GM23338 (cell line): ENCODE data around the gene S100A8. TPM values are rescaled to one million over a fixed set of nuclear protein-coding genes. Genes with fewer than 3 reads are reported as not detected.

Experiments
- ATAC-seq: fragments of 200-7000 bp; cut with Tn5 transposase; 3 replicates; pipeline ENCODE4 v1.9.1; 2020
- DNase-seq: peaks from one replicate; pipeline ENCODE4 v3.0.0-alpha.2; 2015; ENCODE audit warnings: low spot score
- H2AFZ ChIP-seq: fragments of 200-600 bp; sonication (generic); 2 replicates; pipeline ENCODE4 v1.8.0; 2016; ENCODE audit warnings: antibody characterized with exemption, mild to moderate bottlenecking, moderate library complexity
- H3F3A ChIP-seq: fragments of 200-600 bp; sonication (generic); replicated peaks from 2 replicates; pipeline ENCODE4 v1.8.0; 2017; ENCODE audit warnings: antibody characterized with exemption, mixed run types, low read depth
- H3K27ac ChIP-seq: fragments of 200-600 bp; sonication (generic); 2 replicates; pipeline ENCODE4 v1.6.1; 2016; ENCODE audit warnings: low read depth
- H3K27me3 ChIP-seq: fragments of 200-600 bp; sonication (generic); 2 replicates; pipeline ENCODE4 v1.8.0; 2016; ENCODE audit warnings: mild to moderate bottlenecking, mixed run types, moderate library complexity; ENCODE audit not compliant: insufficient read depth
- H3K36me3 ChIP-seq: fragments of 200-600 bp; sonication (generic); 2 replicates; pipeline ENCODE4 v1.8.0; 2016; ENCODE audit warnings: mild to moderate bottlenecking; ENCODE audit not compliant: insufficient read depth
- H3K4me1 ChIP-seq: fragments of 200-600 bp; sonication (generic); 2 replicates; pipeline ENCODE4 v1.8.0; 2016; ENCODE audit warnings: mild to moderate bottlenecking, moderate library complexity; ENCODE audit not compliant: insufficient read depth
- H3K4me2 ChIP-seq: fragments of 200-600 bp; sonication (generic); 2 replicates; pipeline ENCODE4 v1.7.1; 2017; ENCODE audit warnings: mixed run types
- H3K4me3 ChIP-seq: fragments of 200-600 bp; sonication (generic); 2 replicates; pipeline ENCODE4 v1.6.1; 2016; ENCODE audit warnings: mixed run types
- H3K79me2 ChIP-seq: fragments of 200-600 bp; sonication (generic); replicated peaks from 2 replicates; pipeline ENCODE4 v1.8.0; 2017; ENCODE audit warnings: mild to moderate bottlenecking; ENCODE audit not compliant: insufficient read depth
- H3K9me2 ChIP-seq: fragments of 200-600 bp; sonication (generic); 2 replicates; pipeline ENCODE4 v1.8.0; 2017; ENCODE audit not compliant: insufficient read depth
- H4K20me1 ChIP-seq: fragments of 200-600 bp; sonication (generic); replicated peaks from 2 replicates; pipeline ENCODE4 v1.8.0; 2017; ENCODE audit warnings: mild to moderate bottlenecking; ENCODE audit not compliant: insufficient read depth
- H3K27ac Mint-ChIP-seq: 2 replicates; pipeline ENCODE4 v1.8.0; 2020; ENCODE audit warnings: inconsistent platforms, mild to moderate bottlenecking, moderate library complexity, mixed read lengths
- H3K27me3 Mint-ChIP-seq: 3 replicates; pipeline ENCODE4 v1.8.0; 2022; ENCODE audit warnings: low read depth, mild to moderate bottlenecking, moderate library complexity, mixed read lengths, inconsistent platforms; ENCODE audit not compliant: insufficient read depth, poor library complexity
- H3K36me3 Mint-ChIP-seq: 3 replicates; pipeline ENCODE4 v1.8.0; 2021; ENCODE audit warnings: low read depth, mild to moderate bottlenecking, inconsistent platforms, moderate library complexity, mixed read lengths
- H3K4me1 Mint-ChIP-seq: 3 replicates; pipeline ENCODE4 v1.8.0; 2020; ENCODE audit warnings: mild to moderate bottlenecking, inconsistent platforms, mixed read lengths
- H3K4me3 Mint-ChIP-seq: 3 replicates; pipeline ENCODE4 v1.8.0; 2021; ENCODE audit warnings: moderate library complexity, mild to moderate bottlenecking, inconsistent platforms, mixed read lengths
- H3K9me3 Mint-ChIP-seq: 3 replicates; pipeline ENCODE4 v1.8.0; 2020; ENCODE audit warnings: moderate library complexity, mild to moderate bottlenecking, inconsistent platforms, mixed read lengths
- CREB1 ChIP-seq: fragments of 250-450 bp; sonication (Bioruptor Pico); IDR thresholded peaks from 2 replicates; pipeline ENCODE4 v1.5.0; 2020; ENCODE audit warnings: low read depth, mild to moderate bottlenecking, moderate library complexity
- JUNB ChIP-seq: IDR thresholded peaks from one replicate; pipeline ENCODE4 v1.6.1; 2016; ENCODE audit warnings: antibody characterized with exemption; ENCODE audit not compliant: unreplicated experiment
- POLR2AphosphoS5 ChIP-seq: IDR thresholded peaks from 2 replicates; pipeline ENCODE4 v1.6.1; 2016; ENCODE audit warnings: antibody characterized with exemption, low read depth
- STAT1 ChIP-seq: IDR thresholded peaks from one replicate; pipeline ENCODE4 v1.6.1; 2016; ENCODE audit warnings: antibody characterized with exemption; ENCODE audit not compliant: unreplicated experiment
- ZNF114 ChIP-seq: fragments of 250-450 bp; sonication (Bioruptor Pico); IDR thresholded peaks from 2 replicates; pipeline ENCODE4 v1.5.0; 2020; ENCODE audit warnings: mild to moderate bottlenecking, moderate library complexity
- ZNF331 ChIP-seq: fragments of 250-450 bp; sonication (Bioruptor Pico); IDR thresholded peaks from 2 replicates; pipeline ENCODE4 v1.5.0; 2020; ENCODE audit warnings: low read depth, mild to moderate bottlenecking, moderate library complexity
- polyA plus RNA-seq: library from polyadenylated mRNA; unstranded; fragments of >200 nt; fragmentation: Nextera tagmentation; extraction: Ambion mirVana; gene quantifications from 2 replicates; pipeline ENCODE4 v1.2.1, GENCODE V29; 2016
- total RNA-seq: library from RNA; depleted of rRNA; stranded (reverse); fragments of >200 nt; shearing (Covaris generic); gene quantifications from 2 replicates; pipeline ENCODE4 v1.2.3, GENCODE V29; 2014
- TF ChIP-seq, protein P1 (sequence below): fragments of 250-450 bp; sonication (Bioruptor Pico); IDR thresholded peaks from 2 replicates; pipeline ENCODE4 v1.5.0; 2020; ENCODE audit warnings: mild to moderate bottlenecking, moderate library complexity
- TF ChIP-seq, protein P2 (sequence below), 2 experiments: fragments of 200-600 bp in 1 of 2; sonication (generic) in 1 of 2; conservative IDR thresholded peaks; 2 replicates each; pipeline versions ENCODE4 v1.5.1 to v1.6.1; 2016 to 2017; ENCODE audit warnings: antibody characterized with exemption in 2 of 2, low read depth in 2 of 2, mild to moderate bottlenecking in 2 of 2, moderate library complexity in 1 of 2
- TF ChIP-seq, protein P3 (sequence below): IDR thresholded peaks from one replicate; pipeline ENCODE4 v1.6.1; 2018; ENCODE audit warnings: antibody characterized with exemption; ENCODE audit not compliant: unreplicated experiment
- TF ChIP-seq, protein P4 (sequence below): IDR thresholded peaks from 2 replicates; pipeline ENCODE4 v1.6.1; 2016; ENCODE audit warnings: antibody characterized with exemption

The S100A8 gene
- total and polyA plus RNA-seq, 2 experiments from 2014 or later = not detected

DNA sequence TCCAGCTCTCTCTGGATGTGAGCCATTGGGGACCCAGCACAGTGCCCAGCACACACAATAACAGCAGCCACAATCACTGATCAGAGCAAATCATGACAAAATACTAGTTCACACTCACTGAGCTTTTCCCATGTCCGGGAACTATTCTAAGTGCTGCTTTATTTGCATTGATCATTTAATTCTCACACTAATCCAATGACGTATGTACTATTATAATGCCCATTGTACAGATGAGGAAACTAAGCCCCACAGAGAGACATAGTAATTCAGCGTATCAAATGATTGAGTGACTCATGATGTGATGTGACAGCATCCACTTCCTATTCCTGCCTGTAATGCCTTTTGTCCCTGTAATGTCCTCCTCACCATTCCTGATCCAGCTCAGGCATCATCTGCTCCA, 1.9 kb upstream of the S100A8 start (continued):
- TF ChIP-seq, protein P1, sequence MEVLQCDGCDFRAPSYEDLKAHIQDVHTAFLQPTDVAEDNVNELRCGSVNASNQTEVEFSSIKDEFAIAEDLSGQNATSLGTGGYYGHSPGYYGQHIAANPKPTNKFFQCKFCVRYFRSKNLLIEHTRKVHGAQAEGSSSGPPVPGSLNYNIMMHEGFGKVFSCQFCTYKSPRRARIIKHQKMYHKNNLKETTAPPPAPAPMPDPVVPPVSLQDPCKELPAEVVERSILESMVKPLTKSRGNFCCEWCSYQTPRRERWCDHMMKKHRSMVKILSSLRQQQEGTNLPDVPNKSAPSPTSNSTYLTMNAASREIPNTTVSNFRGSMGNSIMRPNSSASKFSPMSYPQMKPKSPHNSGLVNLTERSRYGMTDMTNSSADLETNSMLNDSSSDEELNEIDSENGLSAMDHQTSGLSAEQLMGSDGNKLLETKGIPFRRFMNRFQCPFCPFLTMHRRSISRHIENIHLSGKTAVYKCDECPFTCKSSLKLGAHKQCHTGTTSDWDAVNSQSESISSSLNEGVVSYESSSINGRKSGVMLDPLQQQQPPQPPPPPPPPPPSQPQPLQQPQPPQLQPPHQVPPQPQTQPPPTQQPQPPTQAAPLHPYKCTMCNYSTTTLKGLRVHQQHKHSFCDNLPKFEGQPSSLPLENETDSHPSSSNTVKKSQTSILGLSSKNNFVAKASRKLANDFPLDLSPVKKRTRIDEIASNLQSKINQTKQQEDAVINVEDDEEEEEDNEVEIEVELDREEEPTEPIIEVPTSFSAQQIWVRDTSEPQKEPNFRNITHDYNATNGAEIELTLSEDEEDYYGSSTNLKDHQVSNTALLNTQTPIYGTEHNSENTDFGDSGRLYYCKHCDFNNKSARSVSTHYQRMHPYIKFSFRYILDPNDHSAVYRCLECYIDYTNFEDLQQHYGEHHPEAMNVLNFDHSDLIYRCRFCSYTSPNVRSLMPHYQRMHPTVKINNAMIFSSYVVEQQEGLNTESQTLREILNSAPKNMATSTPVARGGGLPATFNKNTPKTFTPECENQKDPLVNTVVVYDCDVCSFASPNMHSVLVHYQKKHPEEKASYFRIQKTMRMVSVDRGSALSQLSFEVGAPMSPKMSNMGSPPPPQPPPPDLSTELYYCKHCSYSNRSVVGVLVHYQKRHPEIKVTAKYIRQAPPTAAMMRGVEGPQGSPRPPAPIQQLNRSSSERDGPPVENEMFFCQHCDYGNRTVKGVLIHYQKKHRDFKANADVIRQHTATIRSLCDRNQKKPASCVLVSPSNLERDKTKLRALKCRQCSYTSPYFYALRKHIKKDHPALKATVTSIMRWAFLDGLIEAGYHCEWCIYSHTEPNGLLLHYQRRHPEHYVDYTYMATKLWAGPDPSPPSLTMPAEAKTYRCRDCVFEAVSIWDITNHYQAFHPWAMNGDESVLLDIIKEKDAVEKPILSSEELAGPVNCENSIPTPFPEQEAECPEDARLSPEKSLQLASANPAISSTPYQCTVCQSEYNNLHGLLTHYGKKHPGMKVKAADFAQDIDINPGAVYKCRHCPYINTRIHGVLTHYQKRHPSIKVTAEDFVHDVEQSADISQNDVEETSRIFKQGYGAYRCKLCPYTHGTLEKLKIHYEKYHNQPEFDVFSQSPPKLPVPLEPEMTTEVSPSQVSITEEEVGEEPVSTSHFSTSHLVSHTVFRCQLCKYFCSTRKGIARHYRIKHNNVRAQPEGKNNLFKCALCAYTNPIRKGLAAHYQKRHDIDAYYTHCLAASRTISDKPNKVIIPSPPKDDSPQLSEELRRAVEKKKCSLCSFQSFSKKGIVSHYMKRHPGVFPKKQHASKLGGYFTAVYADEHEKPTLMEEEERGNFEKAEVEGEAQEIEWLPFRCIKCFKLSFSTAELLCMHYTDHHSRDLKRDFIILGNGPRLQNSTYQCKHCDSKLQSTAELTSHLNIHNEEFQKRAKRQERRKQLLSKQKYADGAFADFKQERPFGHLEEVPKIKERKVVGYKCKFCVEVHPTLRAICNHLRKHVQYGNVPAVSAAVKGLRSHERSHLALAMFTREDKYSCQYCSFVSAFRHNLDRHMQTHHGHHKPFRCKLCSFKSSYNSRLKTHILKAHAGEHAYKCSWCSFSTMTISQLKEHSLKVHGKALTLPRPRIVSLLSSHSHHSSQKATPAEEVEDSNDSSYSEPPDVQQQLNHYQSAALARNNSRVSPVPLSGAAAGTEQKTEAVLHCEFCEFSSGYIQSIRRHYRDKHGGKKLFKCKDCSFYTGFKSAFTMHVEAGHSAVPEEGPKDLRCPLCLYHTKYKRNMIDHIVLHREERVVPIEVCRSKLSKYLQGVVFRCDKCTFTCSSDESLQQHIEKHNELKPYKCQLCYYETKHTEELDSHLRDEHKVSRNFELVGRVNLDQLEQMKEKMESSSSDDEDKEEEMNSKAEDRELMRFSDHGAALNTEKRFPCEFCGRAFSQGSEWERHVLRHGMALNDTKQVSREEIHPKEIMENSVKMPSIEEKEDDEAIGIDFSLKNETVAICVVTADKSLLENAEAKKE (CRISPR knock-in tag) = no peak
- TF ChIP-seq JUNB (no peak), POLR2AphosphoS5 (no peak), STAT1 (no peak)
- TF ChIP-seq, protein P2, sequence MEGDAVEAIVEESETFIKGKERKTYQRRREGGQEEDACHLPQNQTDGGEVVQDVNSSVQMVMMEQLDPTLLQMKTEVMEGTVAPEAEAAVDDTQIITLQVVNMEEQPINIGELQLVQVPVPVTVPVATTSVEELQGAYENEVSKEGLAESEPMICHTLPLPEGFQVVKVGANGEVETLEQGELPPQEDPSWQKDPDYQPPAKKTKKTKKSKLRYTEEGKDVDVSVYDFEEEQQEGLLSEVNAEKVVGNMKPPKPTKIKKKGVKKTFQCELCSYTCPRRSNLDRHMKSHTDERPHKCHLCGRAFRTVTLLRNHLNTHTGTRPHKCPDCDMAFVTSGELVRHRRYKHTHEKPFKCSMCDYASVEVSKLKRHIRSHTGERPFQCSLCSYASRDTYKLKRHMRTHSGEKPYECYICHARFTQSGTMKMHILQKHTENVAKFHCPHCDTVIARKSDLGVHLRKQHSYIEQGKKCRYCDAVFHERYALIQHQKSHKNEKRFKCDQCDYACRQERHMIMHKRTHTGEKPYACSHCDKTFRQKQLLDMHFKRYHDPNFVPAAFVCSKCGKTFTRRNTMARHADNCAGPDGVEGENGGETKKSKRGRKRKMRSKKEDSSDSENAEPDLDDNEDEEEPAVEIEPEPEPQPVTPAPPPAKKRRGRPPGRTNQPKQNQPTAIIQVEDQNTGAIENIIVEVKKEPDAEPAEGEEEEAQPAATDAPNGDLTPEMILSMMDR (conservative IDR thresholded peaks at IDR 0.05; ENCODE audit: low read depth in 2 of 2) = no peak

DNA sequence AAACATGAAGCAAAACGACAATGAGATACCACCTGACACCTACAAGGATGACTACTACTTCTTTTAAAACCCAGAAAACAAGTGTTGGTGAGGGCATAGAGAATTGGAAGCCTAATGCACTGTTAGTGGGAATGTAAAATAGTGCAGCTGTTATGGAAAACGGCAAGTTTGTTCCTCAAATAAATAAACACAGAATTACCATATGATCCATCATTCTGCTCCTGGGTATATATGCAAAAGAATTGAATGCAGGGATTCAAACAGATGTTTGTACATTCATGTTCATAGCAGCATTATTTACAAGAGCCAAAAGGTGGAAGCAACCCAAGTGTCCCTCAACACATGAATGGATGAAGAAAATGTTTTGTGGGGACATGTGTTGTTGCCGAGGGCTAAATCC, 1.4 kb upstream of the S100A8 start:
- Mint-ChIP-seq H3K36me3 (no peaks in the 10 kb centered on the region), H3K9me3 (no peaks in the 10 kb centered on the region), H3K4me3 (no peak overlapping the region), H3K27me3 (peaks cover 2% of the 10 kb centered on the region), H3K27ac (no peak overlapping the region), H3K4me1 (peaks cover 2% of the 10 kb centered on the region; the same call in 1 of the 3 replicates)
- H2AFZ ChIP-seq = no peak overlapping the region
- H3K9me2 ChIP-seq = no peaks in the 10 kb centered on the region
- H3K36me3 ChIP-seq = no peaks in the 10 kb centered on the region
- no peaks in the 10 kb centered on the region for H3K4me1 ChIP-seq
- no peaks in the 10 kb centered on the region for H4K20me1 ChIP-seq
- DNase-seq (no peak), ATAC-seq (no peak)
- H3K27me3 ChIP-seq = no peaks in the 10 kb centered on the region
- H3K79me2 ChIP-seq = no peaks in the 10 kb centered on the region
- no peak overlapping the region for H3K27ac ChIP-seq
- no peak overlapping the region for H3K4me2 ChIP-seq
- H3K4me3 ChIP-seq = no peak overlapping the region
- H3F3A ChIP-seq = no peaks in the 10 kb centered on the region
- TF ChIP-seq, protein P3, sequence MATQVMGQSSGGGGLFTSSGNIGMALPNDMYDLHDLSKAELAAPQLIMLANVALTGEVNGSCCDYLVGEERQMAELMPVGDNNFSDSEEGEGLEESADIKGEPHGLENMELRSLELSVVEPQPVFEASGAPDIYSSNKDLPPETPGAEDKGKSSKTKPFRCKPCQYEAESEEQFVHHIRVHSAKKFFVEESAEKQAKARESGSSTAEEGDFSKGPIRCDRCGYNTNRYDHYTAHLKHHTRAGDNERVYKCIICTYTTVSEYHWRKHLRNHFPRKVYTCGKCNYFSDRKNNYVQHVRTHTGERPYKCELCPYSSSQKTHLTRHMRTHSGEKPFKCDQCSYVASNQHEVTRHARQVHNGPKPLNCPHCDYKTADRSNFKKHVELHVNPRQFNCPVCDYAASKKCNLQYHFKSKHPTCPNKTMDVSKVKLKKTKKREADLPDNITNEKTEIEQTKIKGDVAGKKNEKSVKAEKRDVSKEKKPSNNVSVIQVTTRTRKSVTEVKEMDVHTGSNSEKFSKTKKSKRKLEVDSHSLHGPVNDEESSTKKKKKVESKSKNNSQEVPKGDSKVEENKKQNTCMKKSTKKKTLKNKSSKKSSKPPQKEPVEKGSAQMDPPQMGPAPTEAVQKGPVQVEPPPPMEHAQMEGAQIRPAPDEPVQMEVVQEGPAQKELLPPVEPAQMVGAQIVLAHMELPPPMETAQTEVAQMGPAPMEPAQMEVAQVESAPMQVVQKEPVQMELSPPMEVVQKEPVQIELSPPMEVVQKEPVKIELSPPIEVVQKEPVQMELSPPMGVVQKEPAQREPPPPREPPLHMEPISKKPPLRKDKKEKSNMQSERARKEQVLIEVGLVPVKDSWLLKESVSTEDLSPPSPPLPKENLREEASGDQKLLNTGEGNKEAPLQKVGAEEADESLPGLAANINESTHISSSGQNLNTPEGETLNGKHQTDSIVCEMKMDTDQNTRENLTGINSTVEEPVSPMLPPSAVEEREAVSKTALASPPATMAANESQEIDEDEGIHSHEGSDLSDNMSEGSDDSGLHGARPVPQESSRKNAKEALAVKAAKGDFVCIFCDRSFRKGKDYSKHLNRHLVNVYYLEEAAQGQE = no peak
- TF ChIP-seq ZNF331 (CRISPR knock-in tag) (no peak), POLR2AphosphoS5 (no peak), ZNF114 (CRISPR knock-in tag) (no peak), CREB1 (CRISPR knock-in tag) (no peak), STAT1 (no peak)
- TF ChIP-seq, protein P2 (conservative IDR thresholded peaks at IDR 0.05; ENCODE audit: low read depth in 2 of 2) = no peak
- TF ChIP-seq, protein P4, sequence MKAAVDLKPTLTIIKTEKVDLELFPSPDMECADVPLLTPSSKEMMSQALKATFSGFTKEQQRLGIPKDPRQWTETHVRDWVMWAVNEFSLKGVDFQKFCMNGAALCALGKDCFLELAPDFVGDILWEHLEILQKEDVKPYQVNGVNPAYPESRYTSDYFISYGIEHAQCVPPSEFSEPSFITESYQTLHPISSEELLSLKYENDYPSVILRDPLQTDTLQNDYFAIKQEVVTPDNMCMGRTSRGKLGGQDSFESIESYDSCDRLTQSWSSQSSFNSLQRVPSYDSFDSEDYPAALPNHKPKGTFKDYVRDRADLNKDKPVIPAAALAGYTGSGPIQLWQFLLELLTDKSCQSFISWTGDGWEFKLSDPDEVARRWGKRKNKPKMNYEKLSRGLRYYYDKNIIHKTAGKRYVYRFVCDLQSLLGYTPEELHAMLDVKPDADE = no peak
